Spleen (tissue), 7 donors: ENCODE results near the gene PARP9.

Source experiments
- CTCF ChIP-seq, 11 experiments: fragments of 200-600 bp in 7 of 11; fragments of 450-650 bp in 4 of 11; sonication (generic) in 4 of 11; IDR thresholded peaks in 8 of 11; conservative IDR thresholded peaks in 3 of 11; 1 replicate in 7 of 11; 2 replicates in 4 of 11; pipeline versions ENCODE4 v1.4.0 to v1.8.0; 2016 to 2021; ENCODE audit warnings: antibody characterized with exemption in 11 of 11, inconsistent platforms in 4 of 11, mild to moderate bottlenecking in 1 of 11
- POLR2A ChIP-seq, 3 donors: fragments of 450-650 bp; IDR thresholded peaks; one replicate each; pipeline ENCODE4 v1.5.1; 2017; ENCODE audit warnings: antibody characterized with exemption in 3 of 3, mild to moderate bottlenecking in 1 of 3
- POLR2AphosphoS5 ChIP-seq, 3 donors: sonication (generic); formaldehyde crosslinking; IDR thresholded peaks; one replicate each; pipeline ENCODE4 v1.5.1; 2017; ENCODE audit warnings: antibody characterized with exemption in 3 of 3
- donor health status: DM: no; HTN: no; CAD: no; lungs with moderate emphysema.
- donor health status: DM: no; HTN: no; CAD: no.
- donor health status: DM: no; HTN: no; CAD: no.

GRCh38 chr3:122536632-122537001 is 27.5 kb downstream of the PARP9 start:
- TF ChIP-seq CTCF (IDR thresholded peaks at IDR 0.05 in 8 of 11, conservative IDR thresholded peaks at IDR 0.05 in 3 of 11): no peak
- TF ChIP-seq POLR2A (IDR thresholded peaks at IDR 0.05): no peak
- no peak for TF ChIP-seq POLR2AphosphoS5 (IDR thresholded peaks at IDR 0.05)
